Erythroblast (primary cell): ENCODE data around the gene GALNT10.

ENCODE experiments used
- GATA1 ChIP-seq: IDR thresholded peaks from 2 replicates; pipeline ENCODE4 v1.6.1; 2011; ENCODE audit warnings: low read depth, mild to moderate bottlenecking, control low read depth, low read length, moderate library complexity
- POLR2A ChIP-seq: IDR thresholded peaks from 2 replicates; pipeline ENCODE4 v1.6.1; 2011; ENCODE audit warnings: mild to moderate bottlenecking, low read length

DNA sequence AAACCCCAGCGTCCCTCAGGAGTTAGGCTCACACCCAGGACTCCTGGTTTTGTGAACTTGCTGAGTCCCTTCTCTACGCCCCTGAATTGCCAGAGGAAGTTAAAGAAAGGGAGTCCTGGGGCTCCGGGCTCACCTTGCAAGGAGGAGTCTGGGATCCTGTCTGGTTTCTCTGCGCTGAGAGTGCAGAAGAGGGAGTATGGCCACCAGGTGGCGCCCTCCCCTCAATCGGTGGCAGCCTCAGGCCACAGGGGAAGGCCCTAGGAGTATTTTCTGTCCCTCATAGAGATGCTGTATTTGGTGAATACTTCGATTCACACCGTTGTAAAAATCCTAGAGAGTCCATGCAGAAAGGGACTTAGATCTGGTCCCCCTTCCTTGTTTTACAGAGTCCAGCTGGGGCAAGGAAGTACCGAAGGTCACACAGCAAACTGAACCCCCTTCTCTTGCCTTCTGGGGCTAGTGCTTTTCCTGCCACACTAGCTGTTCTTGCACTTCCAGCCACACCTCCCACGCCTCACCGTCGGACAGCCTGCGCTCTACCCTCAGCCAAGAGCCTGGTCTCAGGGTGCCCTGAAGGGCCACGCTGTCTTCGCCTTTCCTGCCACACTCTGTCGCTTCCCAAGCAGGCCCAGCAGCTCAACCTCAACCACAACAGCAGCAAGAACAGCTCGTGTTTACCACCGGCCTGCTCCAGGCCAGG lies 277.3 kb downstream of the GALNT10 start:
- TF ChIP-seq POLR2A (no peak), GATA1 (no peak)
